GM18505 (cell line): Measurements from ENCODE around the gene ITFG1.
"Not testable (repeated sequence)": the region's sequence is repeated elsewhere in the genome, so short reads cannot be mapped to it uniquely, and the experiment has no call there.

Experiments used
- ATAC-seq: cut with Tn5 transposase; IDR thresholded peaks from one replicate; pipeline ENCODE4 v1.9.1; 2021; ENCODE audit not compliant: unreplicated experiment
- POLR2A ChIP-seq: IDR thresholded peaks from 4 replicates; pipeline ENCODE4 v1.6.1; 2011; ENCODE audit warnings: borderline replicate concordance; ENCODE audit not compliant: insufficient read depth, insufficient read length; ENCODE audit errors: extremely low read depth

Gene ITFG1

DNA sequence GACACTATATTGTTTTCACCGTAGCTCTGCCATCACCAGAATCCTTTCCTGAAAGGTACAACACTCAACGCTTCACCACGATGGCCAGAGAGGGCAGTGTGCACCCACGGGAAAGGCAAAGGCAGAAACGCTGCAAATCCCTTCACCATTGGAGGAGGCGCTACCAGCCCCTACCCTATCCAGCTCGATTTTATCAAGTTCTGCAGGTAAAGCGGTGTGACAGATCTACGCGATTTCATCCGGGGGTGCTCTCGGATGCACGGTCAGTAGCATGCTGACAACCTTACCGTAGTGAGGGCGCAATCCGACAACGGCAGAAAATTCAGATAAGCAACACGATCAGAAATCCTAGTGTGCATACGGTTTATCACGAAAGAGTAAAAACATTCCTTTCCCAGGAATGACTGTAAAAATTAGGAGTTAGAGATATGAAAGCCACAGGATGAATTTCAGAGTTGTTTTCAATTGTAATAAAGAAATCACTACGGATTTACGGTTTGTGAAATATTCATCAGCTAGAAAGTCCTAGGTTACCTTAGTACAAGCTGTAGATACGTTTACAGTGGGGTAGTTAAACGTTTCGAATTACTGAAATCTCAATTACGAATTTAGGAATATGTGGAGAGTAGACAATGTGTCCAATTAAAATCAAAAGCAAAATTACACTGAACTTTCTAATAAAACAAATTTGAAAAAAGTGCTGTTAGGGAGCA, 318.9 kb downstream of the ITFG1 start:
- peak; percentile 52 for TF ChIP-seq POLR2A
- ATAC-seq = peak; percentile 40

DNA sequence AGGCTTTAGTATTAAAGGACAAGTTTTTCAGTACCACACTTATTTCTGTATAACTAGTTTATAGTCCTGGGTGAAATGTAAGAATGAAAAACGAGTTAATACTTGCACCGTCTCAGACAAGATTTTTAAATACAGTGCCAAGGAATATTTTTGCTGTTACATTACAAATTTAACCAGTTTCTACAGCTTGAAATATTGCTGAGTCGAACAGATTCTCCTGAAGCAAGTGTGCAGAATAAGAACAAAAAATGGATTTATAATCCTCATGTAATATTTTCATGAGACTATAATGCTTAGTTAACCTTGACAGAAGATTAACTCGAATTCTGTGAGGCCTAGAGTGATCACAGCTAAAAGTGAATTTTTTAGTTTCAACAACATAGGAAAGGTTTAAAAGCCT, 320.2 kb downstream of the ITFG1 start:
- ATAC-seq = no peak
- TF ChIP-seq POLR2A = no peak

DNA sequence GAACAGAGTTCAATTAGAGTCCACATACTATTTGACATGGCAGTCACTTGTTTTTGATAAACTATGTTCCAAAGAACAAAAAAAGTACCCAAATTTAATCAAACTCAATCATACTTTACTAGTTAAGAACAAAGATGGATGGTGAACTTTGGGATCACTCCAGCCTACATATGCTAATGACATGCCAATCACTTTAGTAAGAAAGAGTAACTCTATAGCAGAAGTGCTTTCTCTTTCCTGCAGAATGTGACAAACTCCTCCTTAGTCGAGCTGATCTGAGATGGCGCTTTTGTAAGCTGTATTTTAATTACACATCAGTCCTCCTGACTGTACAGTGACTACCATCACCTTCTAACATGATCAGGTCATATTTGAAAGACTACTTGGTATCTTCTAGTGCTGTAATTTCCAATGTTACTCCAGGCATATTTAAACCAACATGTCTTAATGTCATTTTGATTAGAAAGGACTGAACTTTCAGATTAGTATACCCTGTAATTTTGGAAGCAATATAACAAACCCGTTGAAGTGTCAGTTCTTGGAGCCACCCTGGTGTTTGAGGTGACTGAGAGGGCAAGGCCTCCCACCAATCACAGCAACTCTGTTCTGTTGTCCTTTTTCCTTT, 321.2 kb downstream of the ITFG1 start:
- no peak for ATAC-seq
- TF ChIP-seq POLR2A = no peak

DNA sequence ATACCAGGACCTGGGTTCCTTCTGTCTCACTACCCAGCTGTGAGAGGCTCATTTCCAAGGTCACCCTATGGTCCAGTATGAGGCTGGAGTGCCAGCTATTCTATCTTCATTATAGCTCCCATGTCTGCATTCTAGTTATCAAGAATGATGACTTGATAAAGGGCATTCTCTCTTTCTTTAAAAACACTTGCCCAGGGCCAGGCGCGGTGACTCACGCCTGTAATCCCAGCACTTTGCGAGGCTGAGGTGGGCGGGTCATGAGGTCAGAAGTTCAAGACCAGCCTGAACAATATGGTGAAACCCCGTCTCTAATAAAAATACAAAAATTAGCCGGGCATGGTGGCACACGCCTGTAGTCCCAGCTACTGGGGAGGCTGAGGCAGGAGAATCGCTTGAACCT, 322.9 kb downstream of the ITFG1 start:
- ATAC-seq = not testable (repeated sequence)

DNA sequence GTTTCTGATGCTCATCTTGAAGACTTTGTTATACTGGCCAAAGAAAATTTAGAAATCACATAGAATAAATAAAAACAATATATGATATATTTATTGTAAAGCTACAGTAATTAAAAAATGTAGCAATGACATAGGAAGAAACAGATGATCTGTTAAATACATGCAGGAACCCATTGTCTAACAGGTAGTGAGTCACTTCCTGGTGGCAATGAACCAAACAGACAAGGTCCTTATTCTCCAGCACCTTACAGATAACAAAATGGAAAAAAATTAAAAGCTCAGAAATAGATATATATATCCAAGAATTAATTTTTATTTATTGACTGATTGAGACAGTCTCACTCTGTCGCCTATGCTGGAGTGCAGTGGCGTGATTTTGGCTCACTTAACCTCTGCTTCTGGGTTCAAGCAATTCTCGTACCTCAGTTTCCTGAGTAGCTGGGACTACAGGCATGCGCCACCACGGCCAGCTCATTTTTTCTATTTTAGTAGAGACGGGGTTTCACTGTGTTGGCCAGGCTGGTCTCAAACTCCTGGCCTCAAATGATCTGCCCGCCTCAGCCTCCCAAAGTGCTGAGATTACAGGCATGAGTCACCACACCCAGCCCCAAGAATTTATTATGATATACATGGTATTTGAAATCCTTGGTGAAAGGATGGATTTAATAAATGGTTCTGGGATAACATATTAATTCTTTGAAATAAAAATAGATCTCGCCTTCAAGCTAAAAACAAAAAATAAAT, 324.6 kb downstream of the ITFG1 start:
- TF ChIP-seq POLR2A = no peak
- no peak for ATAC-seq

- no peak for TF ChIP-seq POLR2A
- no peak for ATAC-seq
Measured at GRCh38 chr16:47134550-47134949, 326.3 kb downstream of the ITFG1 start.

DNA sequence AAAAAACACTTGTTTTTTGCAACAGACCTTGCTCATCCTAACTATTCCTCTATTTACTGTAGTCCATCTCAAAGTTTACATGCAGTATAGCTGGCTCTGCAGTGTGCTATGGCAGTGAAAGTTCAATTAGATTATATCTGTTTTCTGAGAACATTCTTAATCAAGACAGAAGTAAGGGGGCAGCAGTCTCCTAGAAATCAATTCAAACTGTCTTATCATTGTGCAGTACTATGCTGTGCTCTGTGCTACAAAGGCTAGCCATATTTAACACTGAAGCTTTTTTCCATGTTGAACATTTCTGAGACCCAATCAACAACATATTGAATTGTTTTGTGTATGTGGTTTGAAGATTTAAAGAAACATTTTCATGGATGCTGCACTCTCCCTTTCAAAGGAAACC, 328.6 kb downstream of the ITFG1 start:
- TF ChIP-seq POLR2A = no peak
- ATAC-seq = no peak

- no peak for ATAC-seq
- TF ChIP-seq POLR2A = no peak
Measured at GRCh38 chr16:47129755-47130435, 331.0 kb downstream of the ITFG1 start.

GRCh38 chr16:47127541-47127940, 333.3 kb downstream of the ITFG1 start:
- ATAC-seq = no peak
- TF ChIP-seq POLR2A = no peak

DNA sequence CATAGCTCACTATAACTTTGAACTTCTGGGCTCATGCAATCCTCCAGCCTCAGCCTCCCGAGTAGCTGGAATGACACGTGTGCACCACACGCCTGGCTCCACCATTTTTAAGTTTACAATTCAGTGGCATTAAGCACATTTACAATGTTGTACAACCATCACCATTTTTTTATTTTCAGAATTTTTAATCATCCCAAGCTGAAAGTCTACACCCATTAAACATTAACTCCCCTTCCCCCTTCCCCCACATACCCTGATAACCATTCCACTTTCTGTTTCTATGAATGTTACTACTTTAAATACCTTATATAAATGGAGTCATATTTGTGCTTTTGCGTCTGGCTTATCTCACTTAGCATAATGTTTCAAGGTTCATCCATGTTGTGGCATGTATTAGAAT, 335.1 kb downstream of the ITFG1 start:
- no peak for TF ChIP-seq POLR2A
- ATAC-seq = no peak

DNA sequence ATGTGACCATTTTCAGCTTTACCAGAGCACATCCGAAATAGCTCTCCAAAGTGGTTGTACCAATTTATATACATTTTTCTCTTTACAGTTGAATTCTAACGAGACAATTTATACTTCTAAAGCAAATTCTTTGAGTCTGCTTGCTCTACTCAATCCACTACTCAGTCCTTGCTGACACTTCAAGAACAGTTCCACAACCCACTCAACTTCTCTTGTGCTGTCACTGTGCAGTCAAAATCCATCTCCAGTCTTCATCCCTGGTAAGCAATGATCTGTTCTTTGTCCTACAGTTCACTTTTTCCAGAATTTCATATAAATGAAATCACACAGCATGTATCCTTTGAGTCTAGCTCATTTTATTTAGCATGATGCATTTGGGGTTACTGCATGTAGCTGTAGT, 347.7 kb downstream of the ITFG1 start:
- TF ChIP-seq POLR2A = no peak
- ATAC-seq = no peak

DNA sequence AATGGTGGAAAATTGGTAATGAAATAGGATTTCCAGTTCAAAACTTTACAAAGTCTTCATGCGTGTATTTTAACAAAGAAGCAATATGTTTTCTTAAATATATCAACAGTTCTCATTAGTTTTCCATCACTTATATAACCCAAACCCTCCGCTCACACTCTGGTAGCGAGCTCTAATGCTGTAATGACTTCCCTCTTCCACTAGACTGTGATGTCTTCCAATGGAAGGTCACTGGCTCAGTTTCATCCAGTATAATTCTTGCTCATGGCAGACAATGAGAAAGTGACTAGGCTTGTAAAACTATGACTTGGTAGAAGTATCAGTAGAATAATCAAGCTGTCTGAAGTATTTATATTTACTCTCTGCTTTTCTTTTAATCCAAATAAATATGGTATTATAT, 349.9 kb downstream of the ITFG1 start:
- ATAC-seq = no peak
- TF ChIP-seq POLR2A = no peak

DNA sequence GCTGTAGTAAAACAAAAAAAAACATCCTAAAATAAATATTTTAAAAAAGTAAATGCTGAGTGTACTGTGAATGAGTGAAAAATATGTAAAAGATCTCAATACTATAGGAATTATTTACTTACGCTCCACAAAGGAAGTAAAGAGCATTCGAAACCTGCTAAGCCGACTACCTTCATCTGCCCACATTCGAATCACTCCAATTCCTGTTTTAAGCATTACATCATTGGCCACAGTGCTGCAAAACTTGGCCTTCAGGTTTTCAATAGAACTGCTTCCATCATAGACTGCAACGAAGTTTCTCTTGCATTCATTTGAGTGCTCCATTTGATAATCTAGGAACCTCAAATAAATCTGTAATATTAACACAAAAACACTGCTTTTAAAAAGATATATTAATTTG, 351.5 kb downstream of the ITFG1 start:
- no peak for TF ChIP-seq POLR2A
- ATAC-seq = no peak
